Mesothelial cell of epicardium (in vitro differentiated cells): ENCODE data around the gene IER3IP1. TPM values are rescaled to one million over a fixed set of nuclear protein-coding genes. Genes with fewer than 3 reads are reported as not detected.
"Not testable (repeated sequence)": the region's sequence is repeated elsewhere in the genome, so short reads cannot be mapped to it uniquely, and the experiment has no call there.

Experiments used
- DNase-seq, 2 experiments: peaks; one replicate each; pipeline ENCODE4 v3.0.0; 2021; ENCODE audit warnings: low spot score in 2 of 2; ENCODE audit not compliant: unreplicated experiment in 2 of 2
- H3K27ac Mint-ChIP-seq: 2 replicates; pipeline ENCODE4 v1.8.0; 2021; ENCODE audit warnings: mixed read lengths
- H3K27me3 Mint-ChIP-seq: 2 replicates; pipeline ENCODE4 v1.8.0; 2021; ENCODE audit warnings: low read depth, mixed read lengths
- H3K36me3 Mint-ChIP-seq: 2 replicates; pipeline ENCODE4 v1.8.0; 2021; ENCODE audit warnings: mixed read lengths
- H3K4me1 Mint-ChIP-seq: 2 replicates; pipeline ENCODE4 v1.8.0; 2021; ENCODE audit warnings: mixed read lengths
- H3K4me3 Mint-ChIP-seq: 2 replicates; pipeline ENCODE4 v1.8.0; 2021; ENCODE audit warnings: mild to moderate bottlenecking, moderate library complexity, mixed read lengths
- H3K9me3 Mint-ChIP-seq: 2 replicates; pipeline ENCODE4 v1.8.0; 2021; ENCODE audit warnings: mixed read lengths
- CTCF ChIP-seq: fragments of 200-600 bp; sonication (generic); IDR thresholded peaks from one replicate; pipeline ENCODE4 v1.5.0; 2021; ENCODE audit warnings: antibody characterized with exemption; ENCODE audit not compliant: unreplicated experiment
- total RNA-seq: library from RNA; stranded (reverse); gene quantifications from 3 replicates; pipeline ENCODE4 v1.2.1, GENCODE V29; 2021

IER3IP1 gene
- total RNA-seq, 1 donor from 2014 or later, result 12.0 TPM

GRCh38 chr18:47203626-47204464, 27.7 kb upstream of the IER3IP1 start:
- Mint-ChIP-seq H3K9me3 (no peaks in the 10 kb centered on the region), H3K27me3 (peaks cover 34% of the 10 kb centered on the region), H3K4me3 (no peak overlapping the region), H3K4me1 (no peaks in the 10 kb centered on the region), H3K27ac (no peak overlapping the region), H3K36me3 (no peaks in the 10 kb centered on the region)
- no peak for TF ChIP-seq CTCF
- DNase-seq, result no peak

- Mint-ChIP-seq H3K27me3 (peaks cover 57% of the 10 kb centered on the region), H3K9me3 (peaks cover 16% of the 10 kb centered on the region)
- not testable (repeated sequence) for H3K4me3 Mint-ChIP-seq, H3K36me3 Mint-ChIP-seq, DNase-seq, H3K4me1 Mint-ChIP-seq, H3K27ac Mint-ChIP-seq
Observed at GRCh38 chr18:47195961-47196360, 19.8 kb upstream of the IER3IP1 start.

GRCh38 chr18:47191961-47192360, 15.8 kb upstream of the IER3IP1 start:
- Mint-ChIP-seq H3K27ac (no peak overlapping the region), H3K4me3 (no peak overlapping the region), H3K9me3 (peaks cover 6% of the 10 kb centered on the region), H3K27me3 (peaks cover 54% of the 10 kb centered on the region), H3K36me3 (no peaks in the 10 kb centered on the region), H3K4me1 (no peaks in the 10 kb centered on the region)
- DNase-seq, result no peak
- TF ChIP-seq CTCF, result no peak

GRCh38 chr18:47187721-47188120, 11.6 kb upstream of the IER3IP1 start:
- no peaks in the 10 kb centered on the region for H3K36me3 Mint-ChIP-seq
- H3K27ac Mint-ChIP-seq, result no peak overlapping the region
- H3K4me1 Mint-ChIP-seq, result no peaks in the 10 kb centered on the region
- H3K27me3 Mint-ChIP-seq, result peaks cover 45% of the 10 kb centered on the region
- no peak overlapping the region for H3K4me3 Mint-ChIP-seq
- peaks cover 21% of the 10 kb centered on the region for H3K9me3 Mint-ChIP-seq
- TF ChIP-seq CTCF, result no peak
- DNase-seq, result no peak

GRCh38 chr18:47184419-47185050, 8.4 kb upstream of the IER3IP1 start:
- no peaks in the 10 kb centered on the region for H3K4me1 Mint-ChIP-seq
- no peaks in the 10 kb centered on the region for H3K36me3 Mint-ChIP-seq
- no peak overlapping the region for H3K4me3 Mint-ChIP-seq
- DNase-seq, result no peak
- H3K27ac Mint-ChIP-seq, result no peak overlapping the region
- TF ChIP-seq CTCF, result no peak
- H3K27me3 Mint-ChIP-seq, result peaks cover 32% of the 10 kb centered on the region
- peaks cover 21% of the 10 kb centered on the region for H3K9me3 Mint-ChIP-seq

- not testable (repeated sequence) for H3K27ac Mint-ChIP-seq, H3K36me3 Mint-ChIP-seq, DNase-seq, H3K4me3 Mint-ChIP-seq, H3K4me1 Mint-ChIP-seq
- Mint-ChIP-seq H3K9me3 (peaks cover 21% of the 10 kb centered on the region), H3K27me3 (peaks cover 30% of the 10 kb centered on the region)
Observed at GRCh38 chr18:47182156-47182555, 6.0 kb upstream of the IER3IP1 start.
